GM21529 (cell line): ENCODE measurements around the gene MAP7D1.
"Not testable (repeated sequence)": the region's sequence is repeated elsewhere in the genome, so short reads cannot be mapped to it uniquely, and the experiment has no call there.

Experiments
- ATAC-seq: cut with Tn5 transposase; IDR thresholded peaks from one replicate; pipeline ENCODE4 v1.9.1; 2021; ENCODE audit not compliant: unreplicated experiment

Gene MAP7D1

GRCh38 chr1:36199934-36200741 lies 44.2 kb downstream of the MAP7D1 start:
- no peak for ATAC-seq

DNA sequence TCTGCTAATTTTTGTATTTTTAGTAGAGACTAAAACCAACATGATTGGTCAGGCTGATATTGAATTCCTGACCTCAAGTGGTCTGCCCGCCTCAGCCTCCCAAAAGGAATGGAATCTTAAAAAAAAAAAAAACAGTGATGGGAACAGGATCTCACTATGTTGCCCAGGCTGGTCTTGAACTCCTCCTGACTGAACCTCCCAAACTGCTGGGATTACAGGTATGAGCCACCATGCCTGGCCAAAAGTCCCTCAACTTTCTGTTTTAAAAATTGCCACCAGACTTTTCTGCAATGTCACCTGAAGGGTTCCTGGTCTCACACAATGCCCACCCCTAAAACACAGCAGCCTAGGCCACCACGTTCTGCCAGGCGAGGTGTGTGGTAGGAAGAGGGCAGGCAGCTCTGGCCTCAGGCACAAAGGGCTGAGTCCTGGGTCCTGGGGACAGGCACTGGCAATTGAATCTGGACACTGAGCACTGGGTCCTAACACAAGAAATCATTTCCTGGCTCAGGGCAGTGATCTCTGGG lies 47.1 kb downstream of the MAP7D1 start:
- no peak for ATAC-seq

GRCh38 chr1:36203554-36204346 lies 47.8 kb downstream of the MAP7D1 start:
- no peak for ATAC-seq

- ATAC-seq = no peak
These were observed 48.5 kb downstream of the MAP7D1 start for GRCh38 chr1:36204347-36204909.

DNA sequence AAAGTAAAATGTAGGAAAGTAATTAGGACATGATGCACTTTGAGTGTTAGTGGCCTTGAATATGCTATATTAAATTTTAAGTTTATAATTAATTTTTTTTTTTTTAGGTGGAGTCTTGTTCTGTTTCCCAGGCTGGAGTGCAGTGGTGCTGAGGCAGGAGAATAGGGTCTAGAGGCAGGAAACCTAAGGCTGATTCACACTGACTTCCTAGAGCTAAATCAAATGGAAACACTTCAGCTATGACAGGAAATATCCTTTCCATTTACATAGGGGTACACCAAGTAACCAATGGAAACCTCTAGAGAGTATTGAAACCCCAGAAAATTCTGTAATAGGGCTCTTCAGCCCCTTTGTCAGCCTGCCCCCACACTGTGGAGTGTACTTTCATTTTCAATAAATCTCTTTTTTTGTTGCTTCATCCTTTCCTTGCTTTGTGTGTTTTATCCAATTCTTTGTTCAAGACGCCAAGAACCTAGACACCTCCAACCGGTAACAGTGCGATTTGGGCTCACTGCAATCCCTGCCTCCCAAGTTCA lies 50.4 kb downstream of the MAP7D1 start:
- ATAC-seq = no peak

GRCh38 chr1:36207339-36207738 lies 51.4 kb downstream of the MAP7D1 start:
- ATAC-seq = no peak

DNA sequence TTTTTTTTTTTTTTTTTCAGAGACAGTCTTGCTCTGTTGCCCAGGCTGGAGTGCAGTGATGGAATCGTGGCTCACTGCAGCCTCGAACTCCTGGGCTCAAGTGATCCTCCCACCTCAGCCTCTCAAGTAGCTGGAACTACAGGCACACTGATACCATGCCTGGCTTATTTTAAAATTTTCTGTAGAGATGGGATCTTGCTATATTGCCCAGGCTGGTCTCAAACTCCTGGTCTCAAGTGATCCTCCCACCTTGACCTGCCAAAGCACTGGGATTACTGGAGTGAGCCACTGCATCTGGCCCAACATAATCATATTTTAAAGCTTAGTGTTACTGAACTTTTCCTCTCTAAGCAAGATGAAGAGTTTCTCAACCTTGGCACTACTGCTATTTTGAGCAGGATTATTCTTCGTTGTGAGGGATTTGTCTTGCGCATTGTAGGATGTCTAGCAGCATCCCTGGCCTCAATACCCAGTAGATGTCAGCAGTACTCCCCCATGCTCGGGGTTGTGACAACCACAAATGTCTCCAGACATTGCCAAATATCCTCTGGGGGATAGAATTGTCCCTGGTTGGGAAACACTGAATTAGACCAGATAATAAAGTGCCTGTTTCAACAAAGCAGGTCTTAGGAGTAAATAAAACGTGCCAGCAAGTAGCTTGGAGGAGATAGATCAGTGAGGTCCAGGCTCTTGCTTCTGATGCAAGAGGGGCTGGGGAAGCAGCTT lies 53.2 kb downstream of the MAP7D1 start:
- no peak for ATAC-seq

DNA sequence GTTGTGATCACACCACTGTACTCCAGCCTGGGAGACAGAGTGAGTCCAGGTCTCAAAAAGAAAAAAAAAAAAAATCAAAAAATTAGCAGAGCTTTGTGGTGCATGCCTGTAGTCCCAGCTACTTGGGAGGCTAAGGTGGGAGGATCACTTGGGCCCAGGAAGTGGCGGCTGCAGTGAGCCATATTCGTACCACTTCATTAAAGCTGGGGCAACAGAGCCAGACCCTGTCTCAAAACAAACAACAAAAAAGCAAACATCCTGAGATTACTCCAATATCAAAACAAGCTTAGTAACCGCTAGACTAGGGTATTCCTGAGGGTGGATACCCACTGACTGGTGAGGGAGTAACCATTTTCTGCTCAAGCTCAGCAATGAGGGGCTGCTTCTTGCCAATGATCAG lies 55.3 kb downstream of the MAP7D1 start:
- ATAC-seq = no peak

- no peak for ATAC-seq
These were observed 55.9 kb downstream of the MAP7D1 start for GRCh38 chr1:36211841-36212240.

- no peak for ATAC-seq
These were observed 56.8 kb downstream of the MAP7D1 start for GRCh38 chr1:36212782-36213181.

DNA sequence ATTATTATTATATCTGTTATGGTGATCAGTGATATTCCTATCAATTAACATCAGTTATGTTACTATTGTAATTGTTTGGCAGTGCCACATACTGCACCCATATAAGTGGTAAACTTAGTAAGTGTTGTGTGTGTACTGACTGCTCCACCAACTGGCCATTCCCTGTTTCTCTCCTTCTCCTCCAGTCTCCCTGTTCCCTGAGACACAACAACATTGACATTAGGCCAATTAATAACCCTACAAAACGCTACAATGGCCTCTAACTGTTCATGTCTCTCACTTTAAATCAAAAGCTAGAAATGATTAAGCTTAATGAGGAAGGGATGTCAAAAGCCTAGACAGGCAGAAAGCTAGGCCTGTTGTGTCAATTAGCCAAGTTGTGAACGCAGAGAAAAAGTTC lies 61.7 kb downstream of the MAP7D1 start:
- no peak for ATAC-seq

DNA sequence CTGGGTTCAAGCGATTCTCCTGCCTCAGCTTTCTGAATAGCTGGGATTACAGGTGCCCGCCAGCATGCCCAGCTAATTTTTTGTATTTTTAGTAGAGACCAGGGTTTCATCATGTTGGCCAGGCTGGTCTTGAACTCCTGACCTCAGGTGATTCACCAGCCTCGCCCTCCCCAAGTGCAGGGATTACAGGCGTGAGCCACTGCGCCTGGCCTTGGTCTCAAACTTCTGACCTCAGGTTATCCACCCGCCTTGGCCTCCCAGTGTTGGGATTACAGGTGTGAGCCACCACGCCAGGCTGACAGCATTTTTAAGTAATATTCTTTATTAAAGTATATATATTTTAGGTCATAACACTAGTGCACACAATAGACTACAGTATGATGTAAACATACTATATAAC lies 65.9 kb downstream of the MAP7D1 start:
- not testable (repeated sequence) for ATAC-seq

DNA sequence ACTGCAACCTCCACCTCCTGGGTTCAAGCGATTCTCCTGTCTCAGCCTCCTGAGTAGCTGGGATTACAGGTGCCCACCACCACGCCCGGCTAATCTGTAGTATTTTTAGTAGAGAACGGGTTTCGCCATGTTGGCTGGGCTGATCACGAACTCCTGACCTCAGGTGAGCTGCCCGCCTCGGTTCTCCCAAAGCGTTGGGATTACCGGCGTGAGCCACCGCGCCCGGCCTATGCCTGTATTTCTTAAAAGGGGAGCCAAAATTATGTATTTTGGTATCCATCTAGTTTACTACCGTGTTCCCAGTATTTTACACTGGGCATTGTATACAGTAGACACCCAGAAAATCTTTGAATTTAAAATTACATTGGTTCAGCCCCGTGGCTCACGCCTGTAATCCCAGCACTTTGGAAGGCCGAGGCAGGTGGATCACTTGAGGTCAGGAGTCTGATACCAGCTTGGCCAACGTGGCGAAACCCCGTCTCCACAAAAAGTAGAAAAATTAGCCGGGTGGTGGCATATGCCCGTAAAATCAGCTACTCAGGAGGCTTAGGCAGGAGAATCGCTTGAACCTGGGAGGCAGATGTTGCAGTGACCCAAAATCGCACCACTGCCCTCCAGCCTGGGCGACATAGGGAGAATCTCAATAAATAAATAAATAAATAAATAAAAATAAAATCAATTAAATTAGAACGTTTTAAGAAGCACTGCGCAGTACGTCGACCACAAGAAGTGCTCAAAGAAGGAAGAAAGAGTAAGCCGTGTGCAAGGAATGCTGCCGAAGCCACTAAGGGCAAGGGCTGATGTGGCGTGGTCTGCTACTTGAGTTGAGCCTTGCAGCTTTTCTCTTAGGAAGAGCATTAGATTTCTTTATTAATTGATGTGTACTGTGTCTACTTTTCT lies 66.8 kb downstream of the MAP7D1 start:
- ATAC-seq = no peak

DNA sequence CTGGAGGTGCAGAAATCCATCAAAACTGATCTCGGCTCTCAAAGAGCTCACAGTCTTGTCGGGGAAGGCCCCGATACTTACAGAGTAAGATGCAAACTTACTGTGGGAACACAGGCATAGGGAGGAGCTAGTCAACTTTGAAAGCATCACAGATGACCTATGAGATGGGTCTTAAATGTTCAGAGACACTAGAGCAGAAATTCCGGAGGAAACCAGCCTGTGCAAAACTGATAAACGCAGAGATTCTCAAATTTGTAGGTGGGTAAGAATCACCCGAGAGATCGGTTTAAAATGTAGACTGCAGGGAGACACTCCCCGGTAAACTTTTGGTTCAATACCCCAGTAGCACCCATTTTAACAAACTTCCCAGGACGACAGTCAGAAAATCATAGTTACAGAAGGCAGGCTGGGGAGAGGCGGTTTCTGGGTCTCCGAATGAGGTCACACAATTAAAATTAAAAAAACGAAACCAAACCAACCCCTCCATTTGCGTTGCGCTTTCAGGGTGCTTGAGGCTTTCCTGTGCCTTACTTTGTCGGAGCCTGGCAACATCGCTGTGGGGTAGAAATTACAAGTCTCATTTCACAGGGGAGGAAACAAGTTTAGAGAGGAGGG lies 67.5 kb downstream of the MAP7D1 start:
- ATAC-seq = peak; percentile 22

- ATAC-seq = peak; percentile 91
These were observed 68.1 kb downstream of the MAP7D1 start, which contains the start of gene THRAP3 for GRCh38 chr1:36223996-36224536. TSS of gene THRAP3 (plus strand) at chr1:36224443. CDS start at chr1:36282564, 58,121 bp downstream.

DNA sequence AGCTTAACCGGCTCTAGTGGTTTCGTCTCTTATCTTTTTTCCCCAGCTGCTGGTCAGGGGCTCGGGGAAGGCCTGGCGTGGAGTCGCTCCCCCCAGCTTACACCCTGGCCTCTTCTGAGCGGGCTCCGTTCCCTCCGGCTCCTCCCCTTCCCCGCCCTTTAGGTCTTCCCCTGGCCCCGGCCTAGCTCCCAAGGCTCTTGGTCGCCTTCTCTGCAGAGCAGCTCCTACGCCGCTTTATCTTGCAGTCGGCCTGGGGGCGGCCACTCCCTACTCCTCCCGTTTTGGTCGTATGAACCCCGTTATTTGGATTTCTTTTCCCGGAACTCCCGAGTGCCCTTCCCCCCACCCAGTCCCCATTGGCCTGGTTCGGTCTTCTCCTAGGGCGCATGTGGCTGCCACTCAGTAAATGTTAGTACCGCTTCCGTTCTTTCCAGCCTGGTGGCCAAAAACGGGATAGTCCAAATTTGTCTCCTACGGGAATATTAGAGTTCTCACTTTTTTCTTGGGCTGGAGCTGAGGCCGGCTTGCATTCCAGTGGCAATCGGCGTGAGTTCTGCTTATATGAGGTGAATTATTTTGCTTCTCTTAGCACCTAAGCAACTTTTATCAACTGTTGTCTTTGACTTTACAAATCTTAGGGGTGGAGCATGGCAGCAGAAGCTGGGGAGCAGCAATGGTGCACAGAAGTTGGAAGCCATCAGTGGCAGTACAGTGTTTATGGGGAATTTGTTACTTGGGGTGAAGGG lies 68.8 kb downstream of the MAP7D1 start:
- peak; percentile 44 for ATAC-seq

DNA sequence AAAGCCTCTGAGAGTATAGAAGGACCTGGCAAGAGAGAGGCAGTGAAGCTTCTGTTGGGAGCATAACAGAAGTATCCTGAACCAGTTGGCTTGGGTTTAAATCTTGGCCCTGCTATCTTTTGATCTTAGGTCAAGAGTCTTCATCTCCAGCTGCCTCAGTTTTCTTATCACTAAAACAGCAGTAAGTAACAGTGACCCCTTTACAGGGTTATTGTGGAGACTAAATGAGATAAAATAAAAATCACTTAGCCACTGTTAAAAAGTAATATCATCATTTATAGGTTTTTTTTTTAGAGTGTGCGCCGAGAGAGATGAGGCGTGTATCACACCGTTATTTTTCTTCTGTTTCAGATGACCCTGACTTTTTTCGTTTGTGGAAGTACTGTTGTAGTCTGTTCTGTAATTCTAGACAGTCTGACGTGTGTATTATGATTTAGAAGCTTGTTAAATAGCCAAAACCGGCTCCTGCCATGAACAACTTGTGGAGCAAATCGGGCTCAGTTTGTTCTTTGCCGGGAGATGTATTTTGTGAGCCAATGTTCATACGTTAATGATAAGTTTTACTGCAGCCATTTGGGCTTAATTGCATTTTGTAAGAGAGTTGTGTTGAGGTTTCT lies 69.4 kb downstream of the MAP7D1 start:
- ATAC-seq = no peak

GRCh38 chr1:36230279-36230678 lies 74.3 kb downstream of the MAP7D1 start:
- ATAC-seq = not testable (repeated sequence)
